Left ventricle myocardium inferior (tissue), 1 donor: ENCODE measurements around the gene AMACR. TPM values are rescaled to one million over a fixed set of nuclear protein-coding genes. Genes with fewer than 3 reads are reported as not detected.
A peak's percentile ranks its signal among the peaks of the same experiment; 100 is the strongest.
"Not testable (repeated sequence)": the region's sequence is repeated elsewhere in the genome, so short reads cannot be mapped to it uniquely, and the experiment has no call there.

ENCODE experiments used
- DNase-seq: peaks from one replicate; pipeline ENCODE4 v3.0.0-alpha.2; 2020
- H3K27ac ChIP-seq: fragments of 200-600 bp; replicated peaks from 2 replicates; pipeline ENCODE4 v1.8.0; 2021
- H3K27me3 ChIP-seq: fragments of 200-600 bp; 2 replicates; pipeline ENCODE4 v1.8.0; 2021; ENCODE audit warnings: low read depth
- H3K36me3 ChIP-seq: fragments of 200-600 bp; 2 replicates; pipeline ENCODE4 v1.8.0; 2021
- H3K4me1 ChIP-seq: fragments of 200-600 bp; 2 replicates; pipeline ENCODE4 v1.8.0; 2021
- H3K4me3 ChIP-seq: fragments of 200-600 bp; 2 replicates; pipeline ENCODE4 v1.8.0; 2021; ENCODE audit warnings: mild to moderate bottlenecking, moderate library complexity
- H3K9me3 ChIP-seq: fragments of 200-600 bp; replicated peaks from 2 replicates; pipeline ENCODE4 v1.8.0; 2021
- intact Hi-C: fragments of 100-400 bp; cut with micrococcal nuclease; formaldehyde crosslinking; loops from one replicate; pipeline ENCODE4 v1.11.0; 2022
- total RNA-seq: library from RNA; stranded (reverse); fragmentation: NEBNext Ultra II Directional; extraction: Animal tissue kit (Norgen Biotek cat#: 25700); gene quantifications from one replicate; pipeline ENCODE4 v1.2.1, GENCODE V29; 2021
- TF ChIP-seq, protein P1 (sequence below): fragments of 200-600 bp; IDR thresholded peaks from 2 replicates; pipeline ENCODE4 v1.8.0; 2021; ENCODE audit warnings: antibody characterized with exemption, mild to moderate bottlenecking, borderline replicate concordance
- donor health status: DM: no; HTN: yes; CAD: no; lungs with severe emphysema.

Gene AMACR
- total RNA-seq, 1 donor from 2014 or later = 6.1 TPM

- no peak overlapping the region for H3K27ac ChIP-seq
- intact Hi-C loops = no loop called here
- no peak for DNase-seq
Observed at GRCh38 chr5:34013547-34013946, 5.7 kb upstream of the AMACR start.

GRCh38 chr5:34012791-34013190 lies 4.9 kb upstream of the AMACR start:
- Histone ChIP-seq H3K9me3 (no peaks in the 10 kb centered on the region), H3K27me3 (no peaks in the 10 kb centered on the region), H3K4me3 (no peak overlapping the region), H3K27ac (no peak overlapping the region), H3K36me3 (no peaks in the 10 kb centered on the region), H3K4me1 (peaks cover 12% of the 10 kb centered on the region)
- no peak for DNase-seq
- TF ChIP-seq, protein P1, sequence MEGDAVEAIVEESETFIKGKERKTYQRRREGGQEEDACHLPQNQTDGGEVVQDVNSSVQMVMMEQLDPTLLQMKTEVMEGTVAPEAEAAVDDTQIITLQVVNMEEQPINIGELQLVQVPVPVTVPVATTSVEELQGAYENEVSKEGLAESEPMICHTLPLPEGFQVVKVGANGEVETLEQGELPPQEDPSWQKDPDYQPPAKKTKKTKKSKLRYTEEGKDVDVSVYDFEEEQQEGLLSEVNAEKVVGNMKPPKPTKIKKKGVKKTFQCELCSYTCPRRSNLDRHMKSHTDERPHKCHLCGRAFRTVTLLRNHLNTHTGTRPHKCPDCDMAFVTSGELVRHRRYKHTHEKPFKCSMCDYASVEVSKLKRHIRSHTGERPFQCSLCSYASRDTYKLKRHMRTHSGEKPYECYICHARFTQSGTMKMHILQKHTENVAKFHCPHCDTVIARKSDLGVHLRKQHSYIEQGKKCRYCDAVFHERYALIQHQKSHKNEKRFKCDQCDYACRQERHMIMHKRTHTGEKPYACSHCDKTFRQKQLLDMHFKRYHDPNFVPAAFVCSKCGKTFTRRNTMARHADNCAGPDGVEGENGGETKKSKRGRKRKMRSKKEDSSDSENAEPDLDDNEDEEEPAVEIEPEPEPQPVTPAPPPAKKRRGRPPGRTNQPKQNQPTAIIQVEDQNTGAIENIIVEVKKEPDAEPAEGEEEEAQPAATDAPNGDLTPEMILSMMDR = no peak
- intact Hi-C loops = no loop called here

More at GRCh38 chr5:34013547-34013946, 5.7 kb upstream of the AMACR start:
- H3K4me3 ChIP-seq = no peak overlapping the region
- no peaks in the 10 kb centered on the region for H3K9me3 ChIP-seq
- H3K36me3 ChIP-seq = no peaks in the 10 kb centered on the region
- peaks cover 11% of the 10 kb centered on the region for H3K4me1 ChIP-seq
- H3K27me3 ChIP-seq = no peaks in the 10 kb centered on the region
- TF ChIP-seq, protein P1 = no peak

- H3K27me3 ChIP-seq = no peaks in the 10 kb centered on the region
- H3K27ac ChIP-seq = no peak overlapping the region
- H3K4me3 ChIP-seq = no peak overlapping the region
- no peaks in the 10 kb centered on the region for H3K9me3 ChIP-seq
- intact Hi-C loops = no loop called here
- H3K4me1 ChIP-seq = peaks cover 25% of the 10 kb centered on the region
- H3K36me3 ChIP-seq = no peaks in the 10 kb centered on the region
- TF ChIP-seq, protein P1 = no peak
- DNase-seq = no peak
Observed at GRCh38 chr5:34011536-34011935, 3.7 kb upstream of the AMACR start.

DNA sequence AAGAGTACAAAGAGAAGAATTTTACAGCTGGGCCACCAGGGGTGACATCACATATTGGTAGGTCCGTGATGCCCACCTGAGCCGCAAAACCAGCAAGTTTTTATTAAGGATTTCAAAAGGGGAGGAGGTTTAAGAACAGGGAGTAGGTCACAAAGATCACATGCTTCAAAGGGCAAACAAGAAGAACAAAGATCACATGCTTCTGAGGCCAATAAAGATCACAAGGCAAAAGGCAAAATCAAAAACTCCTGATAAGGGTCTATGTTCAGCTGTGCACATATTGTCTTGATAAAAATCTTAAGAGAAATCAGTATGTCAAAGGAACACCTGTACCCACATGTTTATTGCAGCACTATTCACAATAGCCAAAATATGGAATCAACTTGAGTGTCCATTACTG lies 2.3 kb upstream of the AMACR start:
- H3K36me3 ChIP-seq, H3K9me3 ChIP-seq, H3K27ac ChIP-seq, H3K27me3 ChIP-seq, intact Hi-C loops, DNase-seq, H3K4me3 ChIP-seq: not testable (repeated sequence)
- H3K4me1 ChIP-seq = peaks cover 29% of the 10 kb centered on the region

GRCh38 chr5:34009610-34010009 lies 1.8 kb upstream of the AMACR start:
- H3K9me3 ChIP-seq = no peaks in the 10 kb centered on the region
- H3K36me3 ChIP-seq = peaks cover 6% of the 10 kb centered on the region
- H3K4me3 ChIP-seq = no peak overlapping the region
- H3K4me1 ChIP-seq = peaks cover 29% of the 10 kb centered on the region
- DNase-seq = no peak
- TF ChIP-seq, protein P1 = no peak
- intact Hi-C loops = no loop called here
- no peak overlapping the region for H3K27ac ChIP-seq
- no peaks in the 10 kb centered on the region for H3K27me3 ChIP-seq

DNA sequence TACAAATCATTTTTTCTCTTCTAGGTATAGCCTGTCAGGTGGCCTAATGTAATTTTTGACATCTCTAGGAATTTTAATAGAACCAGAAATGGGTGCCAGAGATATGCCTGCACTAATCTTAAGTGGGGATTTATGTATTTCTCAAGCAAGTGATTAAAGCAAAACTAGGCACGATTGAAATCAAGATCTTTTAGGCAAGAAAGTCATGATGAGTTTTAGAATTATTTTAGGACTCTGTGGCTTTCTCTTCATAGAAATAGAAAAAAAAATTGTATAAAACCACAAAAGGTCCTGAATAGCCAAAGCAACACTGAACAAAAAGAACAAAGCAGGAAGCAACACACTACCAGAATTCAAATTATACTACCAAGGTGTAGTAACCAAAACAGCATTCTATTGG lies 952 bp upstream of the AMACR start:
- Histone ChIP-seq H3K36me3 (peaks cover 14% of the 10 kb centered on the region), H3K4me3 (peak overlapping the region; percentile 79), H3K9me3 (no peaks in the 10 kb centered on the region), H3K4me1 (peaks cover 29% of the 10 kb centered on the region), H3K27ac (peak overlapping the region; percentile 97), H3K27me3 (no peaks in the 10 kb centered on the region)
- DNase-seq = no peak
- intact Hi-C loops = no loop called here
- TF ChIP-seq, protein P1 = no peak
